HG02763 (cell line): ENCODE data around the gene CC2D1A.

Experiments used
- ATAC-seq: cut with Tn5 transposase; IDR thresholded peaks from one replicate; pipeline ENCODE4 v1.9.1; 2021; ENCODE audit warnings: mild to moderate bottlenecking, moderate library complexity; ENCODE audit not compliant: unreplicated experiment

CC2D1A gene

DNA sequence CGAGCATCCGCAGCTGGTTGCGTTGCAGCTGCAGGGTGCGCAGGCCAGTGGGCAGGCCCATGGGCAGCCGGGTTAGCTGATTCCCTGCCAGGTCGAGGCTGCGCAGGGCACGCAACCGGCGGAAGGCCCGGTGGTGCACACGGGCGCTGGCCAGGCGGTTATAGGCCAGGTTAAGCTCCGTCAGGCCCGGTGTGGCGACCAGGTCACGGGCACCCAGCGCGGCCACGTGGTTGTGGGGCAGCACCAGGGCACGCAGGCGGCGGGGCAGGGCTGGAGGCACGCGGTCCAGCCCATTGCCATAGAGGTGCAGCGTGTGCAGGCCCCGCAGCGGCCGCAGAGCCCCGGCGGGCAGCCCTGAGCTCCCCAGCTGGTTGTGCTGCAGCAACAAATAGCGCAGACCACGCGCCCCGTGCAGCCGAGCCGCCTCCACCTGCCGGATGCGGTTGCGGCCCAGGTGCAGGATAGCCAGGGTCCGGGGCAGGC lies 27.0 kb downstream of the CC2D1A start:
- ATAC-seq, result no peak

GRCh38 chr19:13934785-13935109 lies 28.7 kb downstream of the CC2D1A start:
- ATAC-seq, result no peak

GRCh38 chr19:13935765-13936510 lies 29.9 kb downstream of the CC2D1A start:
- ATAC-seq, result no peak

DNA sequence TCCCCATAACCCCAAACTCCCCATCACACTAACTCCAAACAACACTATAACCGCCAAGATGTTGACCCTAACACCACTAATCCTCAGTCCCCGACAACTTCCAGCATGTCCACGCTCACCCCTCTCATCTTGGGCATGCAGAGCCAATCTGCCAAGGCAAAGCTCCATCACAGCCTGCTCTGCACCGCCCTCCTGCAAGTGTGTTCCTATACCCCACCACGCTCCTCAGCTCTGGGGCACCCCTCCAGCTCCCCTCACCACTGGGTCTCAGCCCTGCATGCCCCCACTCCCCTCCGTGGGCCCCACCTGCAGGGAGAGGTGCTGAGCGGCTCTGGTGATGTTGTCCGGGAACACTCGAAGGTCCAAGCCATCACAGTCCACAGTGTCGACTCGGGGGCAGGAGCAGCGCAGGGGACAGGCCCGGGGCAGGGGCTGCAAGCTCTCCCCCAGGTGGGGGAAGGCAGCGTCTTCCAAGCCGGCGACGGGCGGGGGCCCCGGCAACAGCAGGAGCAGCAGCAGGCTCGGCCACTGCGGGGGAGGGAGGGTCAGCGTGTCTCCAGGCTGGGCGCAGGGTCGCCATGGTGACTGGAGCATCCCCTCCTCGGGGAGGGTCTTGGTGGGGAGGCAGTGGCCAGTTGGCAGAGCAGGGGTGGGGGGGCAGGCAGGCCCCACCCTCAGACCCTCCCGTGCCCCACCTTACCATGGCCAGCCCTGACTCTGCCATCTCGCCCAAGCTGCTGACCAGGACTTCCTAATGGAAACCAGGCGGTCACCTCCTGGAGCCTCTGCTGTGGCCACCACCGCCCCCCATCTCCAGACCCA lies 31.7 kb downstream of the CC2D1A start:
- no peak for ATAC-seq

DNA sequence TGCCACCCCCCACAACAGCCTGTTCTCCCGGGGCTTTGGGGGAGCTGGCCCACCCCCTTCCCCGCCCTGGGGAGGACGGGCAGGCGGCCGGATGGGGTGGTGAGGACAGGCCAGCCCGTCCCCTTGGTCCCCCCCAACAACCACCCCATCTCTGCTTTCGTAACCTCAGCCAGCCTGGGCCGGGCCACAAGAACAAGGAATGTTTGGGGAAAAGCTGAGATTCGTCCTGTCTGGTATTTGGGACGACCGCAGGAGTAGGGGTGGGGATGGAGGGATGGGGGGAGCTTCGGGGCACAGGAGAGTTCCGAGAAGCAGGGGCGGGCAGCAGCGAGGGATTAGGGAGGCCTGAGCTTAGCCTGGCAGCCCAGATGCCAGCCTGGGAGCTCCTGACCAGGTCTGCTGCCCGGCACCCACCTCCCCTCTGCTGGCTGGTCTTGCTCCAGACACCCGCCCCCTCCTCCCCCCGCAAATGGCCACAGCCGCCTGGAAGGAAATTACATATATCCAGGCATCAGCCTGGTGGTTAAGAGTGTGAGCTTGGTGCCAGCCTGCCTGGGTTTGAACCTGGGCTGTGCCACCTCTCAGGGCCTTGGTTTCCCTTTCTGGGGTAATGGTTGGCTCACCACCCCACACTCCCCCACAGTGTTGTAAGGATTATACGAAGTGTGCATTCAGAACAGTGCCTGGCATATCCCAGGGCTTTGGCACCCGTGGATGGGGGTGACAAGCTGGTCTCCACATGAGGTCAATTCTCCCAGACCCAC lies 32.5 kb downstream of the CC2D1A start, which contains the start of gene PODNL1:
PODNL1 (minus strand) TSS at position 117 of the 764 bp plus-strand sequence. CDS start 236 bp downstream, outside the sequence.
- no peak for ATAC-seq

- no peak for ATAC-seq
Measured at GRCh38 chr19:13942023-13942684, 36.2 kb downstream of the CC2D1A start.

DNA sequence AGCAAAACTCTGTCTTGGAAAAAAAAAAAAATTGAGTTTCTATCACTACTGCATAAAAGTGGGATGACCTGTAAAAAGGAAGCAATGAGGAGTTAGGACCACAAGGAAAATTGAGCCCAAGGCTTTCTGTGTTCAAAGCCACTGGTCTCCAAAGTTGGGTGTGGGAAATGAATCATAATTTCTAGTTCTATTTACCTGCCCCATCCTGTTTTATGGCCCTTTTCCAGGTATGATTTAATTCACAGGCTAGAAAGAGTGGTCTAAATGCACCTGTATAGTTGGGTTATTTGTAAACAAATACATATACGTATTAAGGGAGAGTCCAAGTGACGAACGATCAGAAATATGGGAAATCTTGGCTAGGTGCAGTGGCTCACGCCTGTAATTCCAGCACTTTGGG lies 40.4 kb downstream of the CC2D1A start:
- no peak for ATAC-seq

GRCh38 chr19:13951043-13951442 lies 45.0 kb downstream of the CC2D1A start:
- ATAC-seq, result no peak

- ATAC-seq, result no peak
Measured at GRCh38 chr19:13951799-13952153, 45.8 kb downstream of the CC2D1A start.

- peak; percentile 97 for ATAC-seq
Measured at GRCh38 chr19:13952154-13952930, 46.3 kb downstream of the CC2D1A start, which contains the start of gene DCAF15. Gene DCAF15, plus strand, starts transcription at chr19:13952509. Its CDS starts 4 bp downstream, at chr19:13952513.

- no peak for ATAC-seq
Measured at GRCh38 chr19:13952931-13953531, 47.0 kb downstream of the CC2D1A start.

- ATAC-seq, result no peak
Measured at GRCh38 chr19:13954185-13954584, 48.2 kb downstream of the CC2D1A start.

GRCh38 chr19:13955662-13956364 lies 49.8 kb downstream of the CC2D1A start:
- no peak for ATAC-seq

DNA sequence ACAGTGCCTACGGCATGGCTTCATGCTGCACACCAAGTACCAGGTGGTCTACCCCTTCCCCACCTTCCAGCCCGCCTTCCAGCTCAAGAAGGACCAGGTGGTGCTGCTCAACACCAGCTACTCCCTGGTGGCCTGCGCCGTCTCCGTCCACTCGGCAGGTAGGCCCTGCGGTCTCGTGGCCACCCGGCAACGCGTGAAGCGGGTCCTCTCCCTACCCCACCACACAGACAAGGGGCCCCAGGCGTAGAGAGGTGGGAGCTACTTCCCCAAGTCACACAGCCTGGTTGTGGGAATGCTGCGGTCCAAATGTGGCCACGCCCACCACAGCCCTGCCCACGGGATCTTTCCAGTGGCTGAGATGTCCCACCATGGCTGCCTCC lies 50.4 kb downstream of the CC2D1A start:
- no peak for ATAC-seq

DNA sequence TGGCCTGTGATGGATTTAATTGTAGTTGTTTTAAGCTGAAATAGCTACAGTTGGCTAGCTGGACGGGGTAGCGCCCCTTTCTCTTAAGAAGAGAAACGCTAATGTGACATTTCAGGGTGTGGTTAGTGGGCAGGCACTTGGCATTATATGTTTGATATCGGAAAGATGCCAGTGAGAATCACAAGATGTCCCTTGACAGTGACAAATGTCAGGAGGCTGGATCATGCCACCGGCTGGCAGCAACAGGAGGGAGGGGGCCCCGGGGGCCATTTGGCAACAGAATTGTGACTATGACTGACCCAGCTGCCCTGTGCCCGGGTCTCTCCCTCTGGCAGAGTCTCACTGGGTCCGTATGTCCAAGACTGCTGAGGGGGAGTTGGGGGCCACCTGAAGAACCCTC lies 51.0 kb downstream of the CC2D1A start:
- ATAC-seq, result no peak

DNA sequence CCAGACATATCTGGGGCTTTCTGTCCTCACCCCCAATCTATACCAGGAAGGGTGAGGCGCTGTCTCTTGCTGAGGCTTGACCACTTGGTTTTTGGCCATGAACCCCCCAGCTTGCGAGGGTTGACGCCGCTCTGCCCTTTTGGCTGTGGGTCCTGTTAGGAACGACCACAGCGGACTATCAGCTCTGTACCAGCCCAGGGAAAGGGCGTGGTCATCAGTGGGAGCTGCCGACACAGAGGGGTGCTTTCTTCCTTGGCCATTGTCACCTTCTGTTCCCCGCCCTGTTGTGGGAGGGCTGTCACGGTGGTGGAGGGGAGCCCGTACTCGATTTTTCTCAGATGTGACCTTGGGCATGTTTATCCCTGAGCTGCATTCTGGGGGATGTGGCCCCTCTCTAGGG lies 52.0 kb downstream of the CC2D1A start:
- ATAC-seq, result no peak

- no peak for ATAC-seq
Measured at GRCh38 chr19:13959141-13959961, 53.4 kb downstream of the CC2D1A start.
